Activated T-helper 1 cell treated with anti-CD3 and anti-CD28 coated beads, Interleukin-2, amount 50 U/mL, for 16 hours (primary cell): ENCODE results near the gene FGF18.
"Not testable (repeated sequence)": the region's sequence is repeated elsewhere in the genome, so short reads cannot be mapped to it uniquely, and the experiment has no call there.

Experiments used
- DNase-seq, 2 donors: peaks; one replicate each; pipeline ENCODE4 v3.0.0-alpha.2; 2020; ENCODE audit warnings: low read depth in 1 of 2, low spot score in 1 of 2

The FGF18 gene

DNA sequence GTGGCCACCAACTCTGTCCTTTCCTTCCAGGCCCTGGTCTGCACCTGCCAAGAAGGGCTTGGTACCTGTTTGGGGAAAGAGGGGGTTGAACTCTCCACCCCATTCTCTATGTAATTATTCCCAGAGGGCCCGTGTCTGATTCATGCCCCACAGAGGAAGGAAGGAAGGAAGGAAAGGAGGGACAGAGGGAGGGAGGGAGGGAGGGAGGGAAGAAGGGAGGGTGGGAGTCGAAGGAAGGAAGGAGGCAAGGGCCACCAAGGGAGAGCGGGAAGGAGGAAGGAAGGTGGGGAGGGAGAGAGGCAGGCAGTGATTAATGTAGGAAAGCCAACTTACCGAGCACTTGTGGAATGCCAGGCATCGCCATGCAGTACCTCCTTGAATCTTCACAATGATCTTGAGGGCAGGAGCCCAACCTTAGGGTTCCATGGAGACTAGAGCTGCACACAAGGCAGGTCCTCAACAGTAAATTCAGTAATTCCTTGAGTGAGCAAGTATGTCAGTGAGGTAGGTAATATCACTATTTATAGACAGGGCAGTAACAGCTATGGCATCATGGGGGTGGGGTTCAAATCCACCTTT lies 75.8 kb downstream of the FGF18 start:
- no peak for DNase-seq

DNA sequence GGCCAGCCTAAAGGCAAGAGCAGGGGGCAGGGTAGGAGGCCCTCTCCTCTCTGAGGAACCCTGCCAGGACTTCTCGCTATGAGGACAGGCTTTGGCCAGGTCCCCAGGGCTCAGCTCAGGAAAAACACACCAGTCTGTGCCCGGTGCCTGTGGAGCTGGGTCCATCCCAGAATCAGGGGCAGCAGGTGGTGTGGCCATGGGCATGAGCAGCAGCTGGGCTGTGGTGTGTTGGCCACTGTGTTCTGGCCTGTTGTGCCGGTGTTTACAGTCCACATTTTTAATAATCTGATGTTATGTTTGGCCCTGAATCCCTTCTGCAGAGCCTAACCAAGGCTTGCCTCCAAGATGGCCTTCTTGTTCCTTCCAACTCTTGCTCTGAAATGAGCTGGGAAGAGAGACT lies 77.0 kb downstream of the FGF18 start:
- DNase-seq = no peak

DNA sequence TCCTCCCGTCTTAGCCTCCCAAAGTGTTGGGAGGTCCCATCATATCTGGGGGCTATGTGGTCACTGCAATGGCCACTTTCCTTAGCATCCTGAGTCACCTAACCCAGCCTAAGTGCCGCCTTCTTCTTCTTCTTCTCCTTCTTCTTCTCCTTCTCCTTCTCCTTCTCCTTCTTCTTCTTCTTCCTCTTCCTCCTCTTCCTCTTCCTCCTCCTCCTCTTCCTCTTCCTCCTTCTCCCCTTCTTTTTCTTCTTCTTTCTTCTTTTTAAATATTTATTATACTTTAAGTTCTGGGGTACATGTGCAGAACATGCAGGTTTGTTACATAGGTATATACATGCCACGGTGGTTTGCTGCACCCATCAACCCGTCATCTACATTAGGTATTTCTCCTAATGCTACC lies 78.0 kb downstream of the FGF18 start:
- not testable (repeated sequence) for DNase-seq

DNA sequence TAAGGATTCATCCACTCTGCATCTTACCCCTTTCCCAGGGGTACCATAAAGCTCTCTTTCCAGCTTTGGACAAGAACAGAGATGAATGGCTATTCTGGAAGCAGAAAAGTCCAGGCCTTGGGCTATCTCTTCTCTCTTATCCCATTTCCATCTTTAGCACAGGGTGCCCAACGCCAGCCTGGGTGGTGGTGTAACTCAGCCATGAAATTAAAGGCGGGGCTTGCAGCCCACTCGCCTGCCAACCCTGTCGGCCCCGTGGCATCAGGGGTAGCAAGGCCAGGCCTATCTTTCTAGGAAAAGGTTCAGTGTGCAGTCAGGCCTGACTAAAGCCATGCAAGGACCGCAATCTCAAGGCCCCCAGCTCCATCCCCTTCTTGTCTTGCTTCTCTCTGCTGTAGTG lies 78.7 kb downstream of the FGF18 start:
- DNase-seq = no peak

DNA sequence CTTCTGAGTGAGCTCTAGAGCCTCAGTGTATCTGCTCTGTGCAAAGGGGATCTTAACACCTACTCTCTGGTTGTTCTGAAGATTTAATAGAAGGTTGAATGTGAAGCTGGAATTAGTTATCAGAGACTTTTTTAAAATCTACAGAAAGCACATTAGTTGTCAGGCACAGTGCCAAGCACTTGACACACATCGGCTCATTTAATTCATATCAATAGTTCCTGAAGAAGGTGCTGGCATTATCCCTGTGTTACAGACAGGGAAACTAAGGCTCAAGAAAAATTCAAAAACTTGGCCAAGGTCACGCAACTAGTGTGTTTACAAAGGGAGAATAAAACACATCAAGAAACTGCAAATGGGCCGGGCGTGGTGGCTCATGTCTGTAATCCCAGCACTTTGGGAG lies 80.2 kb downstream of the FGF18 start:
- no peak for DNase-seq

DNA sequence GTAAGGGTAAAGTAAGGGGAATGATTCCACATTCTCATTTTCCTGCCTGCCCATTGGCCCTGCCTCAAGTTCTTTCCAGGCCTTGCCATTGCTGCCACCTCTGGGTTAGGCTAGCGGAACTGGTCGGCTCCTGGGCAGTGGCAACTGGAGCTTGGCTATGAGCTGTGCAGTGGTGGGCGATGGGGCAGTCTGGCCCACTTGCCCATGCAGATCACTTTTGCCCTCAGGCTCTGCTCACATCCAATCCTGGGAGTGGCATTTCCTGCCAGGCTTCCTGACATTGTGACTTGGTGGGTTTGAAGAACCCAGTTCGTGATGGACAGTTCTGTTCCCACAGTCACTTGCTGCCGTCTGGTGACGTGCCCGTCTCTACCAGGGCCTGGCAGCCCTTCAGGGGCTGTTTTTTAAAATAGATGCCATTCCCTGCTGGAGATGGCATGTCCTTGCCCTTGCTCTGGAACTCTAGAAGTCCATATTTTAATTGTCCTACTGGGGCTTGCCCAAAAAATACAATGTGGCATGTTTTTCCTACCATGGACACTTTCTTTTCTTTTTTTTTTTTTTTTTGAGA lies 86.1 kb downstream of the FGF18 start:
- no peak for DNase-seq

DNA sequence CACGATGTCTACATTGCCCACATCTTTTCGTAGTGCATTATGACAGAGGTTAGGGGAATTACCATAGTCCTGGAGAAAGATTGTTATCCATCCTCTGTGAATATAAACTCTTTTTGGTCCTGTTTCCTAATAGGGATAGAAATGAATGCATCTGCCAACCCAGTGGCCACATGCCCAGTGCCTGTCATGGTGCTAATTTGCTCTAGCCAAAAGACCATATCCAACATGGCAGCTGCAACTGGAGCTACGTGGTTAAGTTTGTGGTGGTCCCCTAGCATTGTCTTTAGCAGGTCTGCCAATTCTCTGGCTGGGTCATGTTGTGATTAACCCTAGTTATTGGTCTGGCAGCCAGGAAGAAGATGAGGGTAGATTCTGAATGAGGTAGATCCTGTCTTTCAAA lies 87.5 kb downstream of the FGF18 start:
- DNase-seq = no peak
